Superior temporal gyrus (tissue), 1 donor: ENCODE data around the gene CHMP4B.

Experiments
- DNase-seq: peaks from one replicate; pipeline ENCODE4 v3.0.0-alpha.2; 2016; ENCODE audit errors: extremely low spot score

Gene CHMP4B

GRCh38 chr20:33863440-33864323, 52.5 kb downstream of the CHMP4B start:
- DNase-seq, result no peak

- DNase-seq, result no peak
Observed at GRCh38 chr20:33864324-33864963, 53.3 kb downstream of the CHMP4B start.

GRCh38 chr20:33865761-33866370, 54.7 kb downstream of the CHMP4B start:
- no peak for DNase-seq

GRCh38 chr20:33866398-33867100, 55.4 kb downstream of the CHMP4B start:
- DNase-seq, result no peak

GRCh38 chr20:33868042-33868441, 56.9 kb downstream of the CHMP4B start:
- DNase-seq, result no peak

- DNase-seq, result no peak
Observed at GRCh38 chr20:33868595-33868994, 57.4 kb downstream of the CHMP4B start.

- DNase-seq, result no peak
Observed at GRCh38 chr20:33869283-33869682, 58.1 kb downstream of the CHMP4B start.

GRCh38 chr20:33871362-33871761, 60.2 kb downstream of the CHMP4B start:
- DNase-seq, result no peak

- DNase-seq, result no peak
Observed at GRCh38 chr20:33874129-33874528, 63.0 kb downstream of the CHMP4B start.

- DNase-seq, result no peak
Observed at GRCh38 chr20:33875055-33875454, 63.9 kb downstream of the CHMP4B start.

GRCh38 chr20:33875534-33876026, 64.4 kb downstream of the CHMP4B start:
- DNase-seq, result no peak

GRCh38 chr20:33878583-33878982, 67.4 kb downstream of the CHMP4B start:
- no peak for DNase-seq

GRCh38 chr20:33880396-33880795, 69.2 kb downstream of the CHMP4B start:
- DNase-seq, result no peak

GRCh38 chr20:33881989-33882388, 70.8 kb downstream of the CHMP4B start:
- DNase-seq, result no peak

GRCh38 chr20:33882481-33882880, 71.3 kb downstream of the CHMP4B start:
- no peak for DNase-seq

- no peak for DNase-seq
Observed at GRCh38 chr20:33883164-33883563, 72.0 kb downstream of the CHMP4B start.

- DNase-seq, result no peak
Observed at GRCh38 chr20:33884633-33885032, 73.5 kb downstream of the CHMP4B start.

- DNase-seq, result no peak
Observed at GRCh38 chr20:33889312-33889711, 78.2 kb downstream of the CHMP4B start.

GRCh38 chr20:33890557-33890956, 79.4 kb downstream of the CHMP4B start:
- DNase-seq, result no peak

GRCh38 chr20:33893314-33893713, 82.2 kb downstream of the CHMP4B start:
- no peak for DNase-seq

- DNase-seq, result no peak
Observed at GRCh38 chr20:33894798-33895197, 83.7 kb downstream of the CHMP4B start.

- no peak for DNase-seq
Observed at GRCh38 chr20:33896509-33896908, 85.4 kb downstream of the CHMP4B start.
